ENCODE measurements around the gene CPN1. TPM values are rescaled to one million over a fixed set of nuclear protein-coding genes. Genes with fewer than 3 reads are reported as not detected.
"Not testable (repeated sequence)": the region's sequence is repeated elsewhere in the genome, so short reads cannot be mapped to it uniquely, and the experiment has no call there.

The CPN1 gene
- polyA plus RNA-seq, 3 donors, result not detected

DNA sequence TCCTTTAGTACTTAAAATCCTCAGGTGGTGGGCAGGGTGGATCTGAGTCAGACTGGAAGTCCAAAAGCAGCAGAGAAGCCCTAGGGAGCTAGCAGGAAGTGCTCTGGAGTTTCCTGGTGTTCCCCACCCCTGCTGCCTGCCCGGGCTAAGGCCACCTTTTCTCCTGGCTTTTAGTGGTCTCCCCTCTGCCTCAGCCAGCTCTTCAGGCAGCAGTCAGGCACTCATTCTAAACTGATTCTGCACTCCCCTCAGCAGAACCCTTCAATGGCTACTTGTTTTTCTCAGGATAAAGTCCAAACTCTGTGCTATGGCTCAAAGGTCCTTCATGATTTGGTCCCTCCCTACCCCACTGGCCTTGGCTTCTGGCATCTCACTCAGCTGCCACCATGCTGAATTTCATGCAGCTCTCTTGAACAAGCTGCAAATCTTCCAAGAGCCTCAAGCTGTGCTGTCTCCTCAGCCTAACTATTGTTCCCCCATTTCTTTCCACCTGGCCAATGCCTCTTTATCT, 43.1 kb downstream of the CPN1 start:
- no peak overlapping the region for H3K27ac ChIP-seq (ENCODE audit: low read depth, low read length)
- 36 to 67% (median 36%) methylated on average over 1 of the region's 1 CpG for WGBS, 3 donors

- H3K27ac ChIP-seq (ENCODE audit: low read depth, low read length), result no peak overlapping the region
- WGBS, 3 donors, result 63 to 76% (median 67%) methylated on average over 5 of the region's 5 CpGs
Observed at GRCh38 chr10:100037758-100038315, 43.8 kb downstream of the CPN1 start.

DNA sequence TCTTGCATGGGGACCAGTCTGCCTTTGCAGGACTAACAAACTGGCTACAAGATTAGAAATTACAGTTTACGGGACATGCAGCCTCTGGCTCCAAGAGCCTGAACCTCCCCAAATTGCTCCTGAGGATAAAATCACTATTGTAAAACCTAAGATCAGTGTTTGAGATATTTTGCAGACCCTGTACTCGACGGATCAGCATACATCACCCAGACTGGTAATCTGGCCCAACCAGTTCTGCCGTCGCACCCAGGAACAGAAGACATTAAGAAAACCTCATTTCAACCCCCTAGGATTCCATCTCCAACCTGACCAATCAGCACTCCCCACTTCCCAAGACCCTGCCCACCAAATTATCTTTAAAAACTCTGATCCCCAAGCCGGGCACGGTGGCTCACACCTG, 44.8 kb downstream of the CPN1 start:
- H3K27ac ChIP-seq (ENCODE audit: low read depth, low read length), result no peak overlapping the region
- WGBS, 3 donors, result 71 to 94% (median 91%) methylated on average over 7 of the region's 7 CpGs

GRCh38 chr10:100033766-100034418, 47.8 kb downstream of the CPN1 start:
- WGBS, 3 donors, result 87 to 93% (median 88%) methylated on average over 1 of the region's 1 CpG
- no peak overlapping the region for H3K27ac ChIP-seq (ENCODE audit: low read depth, low read length)

GRCh38 chr10:100027416-100027815, 54.3 kb downstream of the CPN1 start:
- WGBS, 3 donors, result 88 to 97% (median 97%) methylated on average over 1 of the region's 1 CpG
- no peak overlapping the region for H3K27ac ChIP-seq (ENCODE audit: low read depth, low read length)

- H3K27ac ChIP-seq (ENCODE audit: low read depth, low read length), result no peak overlapping the region
- 81 to 89% (median 81%) methylated on average over 5 of the region's 5 CpGs for WGBS, 3 donors
Observed at GRCh38 chr10:100025576-100025975, 56.1 kb downstream of the CPN1 start.

GRCh38 chr10:100024748-100025147, 56.9 kb downstream of the CPN1 start:
- WGBS, 3 donors, result 83 to 89% (median 84%) methylated on average over 11 of the region's 11 CpGs
- no peak overlapping the region for H3K27ac ChIP-seq (ENCODE audit: low read depth, low read length)

GRCh38 chr10:100022403-100022802, 59.3 kb downstream of the CPN1 start:
- 65 to 72% (median 65%) methylated on average over 2 of the region's 2 CpGs for WGBS, 3 donors

GRCh38 chr10:100021322-100021721, 60.3 kb downstream of the CPN1 start:
- no peak overlapping the region for H3K27ac ChIP-seq (ENCODE audit: low read depth, low read length)
- 87 to 93% (median 89%) methylated on average over 1 of the region's 1 CpG for WGBS, 3 donors

More at GRCh38 chr10:100022403-100022802, 59.3 kb downstream of the CPN1 start:
- H3K27ac ChIP-seq (ENCODE audit: low read depth, low read length), result no peak overlapping the region

DNA sequence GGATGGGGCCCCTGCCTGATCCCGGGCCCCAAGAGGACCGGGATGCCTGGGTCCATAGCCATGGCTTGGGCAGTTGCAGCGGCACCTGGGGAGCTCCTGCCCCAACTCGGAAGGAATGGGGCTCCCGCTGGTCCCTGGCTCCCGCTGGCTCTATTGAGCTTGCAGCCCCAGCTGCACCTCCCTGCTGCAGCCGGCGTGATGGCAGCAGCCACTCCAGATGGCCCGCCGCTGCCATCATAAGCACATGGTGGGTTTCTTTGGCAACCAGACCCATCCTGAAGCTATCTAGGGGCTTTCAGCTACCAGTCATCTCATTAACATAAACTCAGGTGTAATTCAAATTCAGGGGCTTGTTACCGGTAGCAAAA, 60.8 kb downstream of the CPN1 start:
- H3K27ac ChIP-seq (ENCODE audit: low read depth, low read length), result no peak overlapping the region
- WGBS, 3 donors, result 65 to 81% (median 80%) methylated on average over 11 of the region's 11 CpGs

GRCh38 chr10:100020142-100020885, 61.4 kb downstream of the CPN1 start:
- H3K27ac ChIP-seq (ENCODE audit: low read depth, low read length), result no peak overlapping the region
- WGBS, 3 donors, result 29 to 66% (median 62%) methylated on average over 5 of the region's 5 CpGs

DNA sequence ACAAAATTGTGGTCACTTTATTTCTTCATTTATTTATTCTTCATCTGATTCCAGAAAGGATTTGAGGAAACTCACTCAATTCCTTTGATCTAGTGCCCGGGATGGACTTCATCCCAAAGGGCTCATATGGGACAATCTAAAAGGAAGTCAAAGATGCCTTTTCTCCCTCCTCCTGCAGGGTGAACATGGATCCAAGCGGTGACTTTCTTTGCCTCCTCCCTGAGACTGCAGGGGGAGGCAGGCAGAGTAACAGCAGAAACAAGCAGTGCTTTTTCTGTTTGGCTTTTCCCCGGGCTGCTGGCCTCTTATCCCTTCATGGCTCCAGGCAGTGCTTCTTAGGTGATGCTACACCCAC, 61.9 kb downstream of the CPN1 start:
- 28 to 40% (median 30%) methylated on average over 3 of the region's 3 CpGs for WGBS, 3 donors
- no peak overlapping the region for H3K27ac ChIP-seq (ENCODE audit: low read depth, low read length)

GRCh38 chr10:100014071-100014762, 67.5 kb downstream of the CPN1 start:
- H3K27ac ChIP-seq (ENCODE audit: low read depth, low read length), result no peak overlapping the region
- 75 to 94% (median 89%) methylated on average over 5 of the region's 5 CpGs for WGBS, 3 donors

DNA sequence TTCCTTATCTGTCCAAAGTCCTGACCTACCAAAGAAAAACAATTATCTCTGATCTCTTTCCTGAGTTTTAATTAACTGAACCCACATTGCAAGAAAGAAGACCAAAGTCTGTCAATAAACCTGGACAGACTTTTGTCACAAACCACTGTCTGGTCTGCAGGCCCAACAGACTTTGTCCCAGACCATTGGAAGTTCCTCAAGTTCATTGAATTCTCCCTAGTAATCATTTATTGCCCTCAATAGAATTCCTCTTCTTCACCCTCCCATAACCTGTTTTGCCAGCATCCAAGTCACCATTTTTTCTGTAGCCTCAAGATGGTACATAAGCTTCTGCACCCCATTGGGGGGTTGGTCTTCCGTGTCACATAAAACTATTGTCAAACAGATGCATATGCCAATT, 68.0 kb downstream of the CPN1 start:
- H3K27ac ChIP-seq (ENCODE audit: low read depth, low read length), result no peak overlapping the region
- WGBS, 3 donors, result 85 to 91% (median 90%) methylated on average over 1 of the region's 1 CpG

- not testable (repeated sequence) for H3K27ac ChIP-seq (ENCODE audit: low read depth, low read length)
- 87 to 97% (median 94%) methylated on average over 20 of the region's 20 CpGs for WGBS, 3 donors
Observed at GRCh38 chr10:100011906-100012305, 69.8 kb downstream of the CPN1 start.

GRCh38 chr10:100009793-100010676, 71.6 kb downstream of the CPN1 start, which contains the start of gene DNMBP:
Gene DNMBP, minus strand, starts transcription at chr10:100009947. Its CDS starts 37,823 bp downstream, at chr10:99972124.
- H3K27ac ChIP-seq (ENCODE audit: low read depth, low read length), result no peak within 1 kb of the TSS

DNA sequence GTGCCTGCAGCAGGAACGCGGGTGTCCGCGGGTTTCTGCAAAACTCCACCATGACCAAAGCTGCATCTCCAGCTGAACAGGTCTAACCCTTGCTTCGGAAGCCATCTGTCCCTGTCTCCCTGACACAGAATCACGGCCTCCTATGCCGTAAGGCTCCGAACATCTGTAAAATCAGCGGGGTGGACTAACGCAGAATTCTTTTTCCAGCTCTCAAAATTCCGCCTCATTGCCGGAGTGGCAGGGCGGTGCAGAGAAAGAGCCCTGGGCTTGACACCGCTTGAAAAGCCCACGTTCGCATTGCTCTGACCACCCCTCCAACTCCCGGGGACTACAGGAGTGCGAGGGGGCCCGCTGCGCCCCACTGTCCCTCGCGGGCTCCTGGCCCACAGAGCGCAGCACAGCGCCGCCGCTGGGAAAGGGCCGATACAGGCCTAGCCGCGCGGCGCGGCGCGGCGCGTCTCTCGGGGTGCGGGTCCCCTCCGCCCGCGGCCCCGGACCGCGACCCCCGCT, 72.3 kb downstream of the CPN1 start:
- WGBS, 3 donors, result 0 to 1% (median 0%) methylated on average over 30 to 45 of the region's 45 CpGs
- H3K27ac ChIP-seq (ENCODE audit: low read depth, low read length), result no peak overlapping the region

More at GRCh38 chr10:100009793-100010676, 71.6 kb downstream of the CPN1 start, which contains the start of gene DNMBP:
- WGBS, 3 donors, result 2 to 3% (median 3%) methylated on average over 69 to 86 of the region's 86 CpGs

Data from adipose tissue (tissue), 3 donors.